SW 1271 (cell line): ENCODE data around the gene TNK1.
A peak's percentile ranks its signal among the peaks of the same experiment; 100 is the strongest.
"Not testable (repeated sequence)": the region's sequence is repeated elsewhere in the genome, so short reads cannot be mapped to it uniquely, and the experiment has no call there.

ENCODE experiments used
- DNase-seq, 2 experiments: peaks; one replicate each; lab custom pipeline; 2025; lab: John Stamatoyannopoulos, UW

The TNK1 gene

GRCh38 chr17:7355053-7355452, 25.8 kb upstream of the TNK1 start, which contains the start of gene TMEM95:
TMEM95 (plus strand) TSS chr17:7355156; CDS start chr17:7355205, 49 bp downstream.
- no peak for DNase-seq

- no peak for DNase-seq
These were observed 25.3 kb upstream of the TNK1 start for GRCh38 chr17:7355573-7355972.

GRCh38 chr17:7356072-7356549, 24.8 kb upstream of the TNK1 start:
- DNase-seq = peak in 1 of 2 experiments; percentile 57

- no peak for DNase-seq
These were observed 24.1 kb upstream of the TNK1 start for GRCh38 chr17:7356756-7357155.

- DNase-seq = no peak
These were observed 23.5 kb upstream of the TNK1 start for GRCh38 chr17:7357381-7357780.

- DNase-seq = no peak
These were observed 19.0 kb upstream of the TNK1 start for GRCh38 chr17:7361906-7362305.

GRCh38 chr17:7363311-7363710, 17.6 kb upstream of the TNK1 start:
- no peak for DNase-seq

- DNase-seq = not testable (repeated sequence)
These were observed 14.9 kb upstream of the TNK1 start for GRCh38 chr17:7365963-7366362.

- DNase-seq = no peak
These were observed 13.8 kb upstream of the TNK1 start for GRCh38 chr17:7367083-7367482.

- DNase-seq = no peak
These were observed 12.8 kb upstream of the TNK1 start for GRCh38 chr17:7367918-7368598.

GRCh38 chr17:7368599-7368994, 12.3 kb upstream of the TNK1 start:
- not testable (repeated sequence) for DNase-seq

GRCh38 chr17:7369825-7370224, 11.1 kb upstream of the TNK1 start:
- DNase-seq = no peak

- no peak for DNase-seq
These were observed 10.0 kb upstream of the TNK1 start for GRCh38 chr17:7370853-7371252.

- no peak for DNase-seq
These were observed 6.5 kb upstream of the TNK1 start for GRCh38 chr17:7374353-7374752.

- DNase-seq = no peak
These were observed 1.8 kb upstream of the TNK1 start for GRCh38 chr17:7379134-7379533.

GRCh38 chr17:7380321-7380720, 568 bp upstream of the TNK1 start:
- no peak for DNase-seq

GRCh38 chr17:7382901-7383300, 2.0 kb downstream of the TNK1 start:
- DNase-seq = no peak

GRCh38 chr17:7383371-7383741, 2.5 kb downstream of the TNK1 start:
- DNase-seq = no peak

- no peak for DNase-seq
These were observed 3.0 kb downstream of the TNK1 start for GRCh38 chr17:7383742-7384488.

GRCh38 chr17:7384489-7385081, 3.7 kb downstream of the TNK1 start:
- no peak for DNase-seq

GRCh38 chr17:7388856-7389255, 8.0 kb downstream of the TNK1 start:
- DNase-seq = no peak

GRCh38 chr17:7389924-7390910, 9.3 kb downstream of the TNK1 start:
- no peak for DNase-seq
